ENCODE measurements around the gene RPP40.

GRCh38 chr6:5030596-5031136, 26.8 kb upstream of the RPP40 start:
- peak; percentile 32 for TF ChIP-seq RAD21 (conservative IDR thresholded peaks at IDR 0.05)
- TF ChIP-seq POLR2AphosphoS5 (IDR thresholded peaks at IDR 0.05) = no peak
- peak; percentile 51 for TF ChIP-seq CTCF (IDR thresholded peaks at IDR 0.05; ENCODE audit: poor library complexity, severe bottlenecking)
